Small intestine (tissue), 7 donors: ENCODE measurements around the gene MTMR10. TPM values are rescaled to one million over a fixed set of nuclear protein-coding genes. Genes with fewer than 3 reads are reported as not detected.

Experiments
- DNase-seq, 2 donors: peaks; one replicate each; pipeline versions ENCODE4 v3.0.0 to v3.0.0-alpha.2; 2013
- FAIRE-seq: peaks from 2 replicates; lab custom pipeline; 2012; peaks lifted over from hg19 to GRCh38; lab: Jason Lieb, UNC
- H3K27ac ChIP-seq, 3 donors: one replicate each; pipeline ENCODE4 v1.5.1; 2013; ENCODE audit warnings: low read length in 2 of 3, mild to moderate bottlenecking in 2 of 3, control low read depth in 1 of 3, inconsistent platforms in 1 of 3, low read depth in 1 of 3, moderate library complexity in 1 of 3
- H3K27me3 ChIP-seq, 3 donors: one replicate each; pipeline ENCODE4 v1.6.1; 2013; ENCODE audit warnings: low read length in 3 of 3, inconsistent platforms in 1 of 3; ENCODE audit not compliant: control insufficient read depth in 3 of 3, insufficient read depth in 3 of 3
- H3K36me3 ChIP-seq, 3 donors: one replicate each; pipeline ENCODE4 v1.6.1; 2013; ENCODE audit warnings: low read length in 3 of 3, inconsistent platforms in 1 of 3, low read depth in 1 of 3, mild to moderate bottlenecking in 1 of 3, moderate library complexity in 1 of 3; ENCODE audit not compliant: control insufficient read depth in 3 of 3, insufficient read depth in 2 of 3
- H3K4me1 ChIP-seq, 3 donors: one replicate each; pipeline ENCODE4 v1.6.1; 2013; ENCODE audit warnings: low read length in 2 of 3, inconsistent platforms in 1 of 3, low read depth in 1 of 3, mild to moderate bottlenecking in 1 of 3, moderate library complexity in 1 of 3; ENCODE audit not compliant: control insufficient read depth in 3 of 3, insufficient read depth in 2 of 3
- H3K4me3 ChIP-seq, 3 donors: one replicate each; pipeline ENCODE4 v1.5.1; 2013; ENCODE audit warnings: low read length in 3 of 3, control low read depth in 1 of 3, inconsistent platforms in 1 of 3, low read depth in 1 of 3, mild to moderate bottlenecking in 1 of 3, moderate library complexity in 1 of 3
- H3K9me3 ChIP-seq, 2 donors: one replicate each; pipeline ENCODE4 v1.6.1; 2013; ENCODE audit warnings: low read depth in 1 of 2, low read length in 1 of 2; ENCODE audit not compliant: control insufficient read depth in 2 of 2, insufficient read depth in 1 of 2
- WGBS, 3 donors: extraction: QIAGEN DNeasy Blood & Tissue Kit; methylation state at CpG; one replicate each; pipeline ENCODE4 v1.1.7; 2013; 5-methylcytosine and 5-hydroxymethylcytosine counted together
- polyA plus RNA-seq, 4 donors: library from polyadenylated mRNA; stranded (reverse) in 3 of 4; unstranded in 1 of 4; fragments of 200-250 nt in 3 of 4; fragments of 120-200 nt in 1 of 4; gene quantifications; one replicate each; pipeline versions ENCODE4 v1.2.1 to v1.2.3, GENCODE V29; 2013
- donor health status: healthy with polysubstance abuse.
- donor health status: control.
- donor health status: control.
- donor health status: Bipolar disorder and iron deficiency.
- donor health status: healthy.

MTMR10 gene
- polyA plus RNA-seq, 4 donors, result 11.0 to 26.8 (median 21.8) TPM

GRCh38 chr15:30940359-30940758, 51.1 kb downstream of the MTMR10 start:
- WGBS, 3 donors, result 52 to 80% (median 55%) methylated on average over 4 of the region's 4 CpGs

GRCh38 chr15:30939161-30939560, 52.3 kb downstream of the MTMR10 start:
- Histone ChIP-seq H3K9me3 (no peaks in the 10 kb centered on the region), H3K36me3 (peaks cover 16 to 46% (median 24%) of the 10 kb centered on the region in 3 donors), H3K4me3 (no peak overlapping the region), H3K27ac (no peak overlapping the region), H3K27me3 (no peaks in the 10 kb centered on the region), H3K4me1 (no peaks in the 10 kb centered on the region)
- FAIRE-seq (no peak), DNase-seq (no peak)
- WGBS, 3 donors, result 93 to 98% (median 96%) methylated on average over 7 of the region's 7 CpGs

More at GRCh38 chr15:30940359-30940758, 51.1 kb downstream of the MTMR10 start:
- H3K27me3 ChIP-seq, result no peaks in the 10 kb centered on the region
- H3K27ac ChIP-seq, result no peak overlapping the region
- peaks cover 16 to 47% (median 24%) of the 10 kb centered on the region in 3 donors for H3K36me3 ChIP-seq
- H3K4me1 ChIP-seq, result no peaks in the 10 kb centered on the region
- no peak for FAIRE-seq
- H3K9me3 ChIP-seq, result no peaks in the 10 kb centered on the region
- DNase-seq, result no peak
- H3K4me3 ChIP-seq, result no peak overlapping the region

- Histone ChIP-seq H3K27me3 (no peaks in the 10 kb centered on the region), H3K36me3 (peaks cover 2 to 37% (median 5%) of the 10 kb centered on the region in 3 donors), H3K27ac (no peak overlapping the region)
These were observed 58.1 kb downstream of the MTMR10 start for GRCh38 chr15:30933293-30933692.

GRCh38 chr15:30930422-30930821, 61.0 kb downstream of the MTMR10 start:
- DNase-seq (no peak), FAIRE-seq (no peak)
- Histone ChIP-seq H3K9me3 (no peaks in the 10 kb centered on the region), H3K27me3 (no peaks in the 10 kb centered on the region), H3K4me3 (no peak overlapping the region), H3K27ac (no peak overlapping the region), H3K36me3 (peaks cover 5 to 49% (median 17%) of the 10 kb centered on the region in 3 donors), H3K4me1 (no peaks in the 10 kb centered on the region)
- 90 to 99% (median 93%) methylated on average over 8 of the region's 8 CpGs for WGBS, 3 donors

More at GRCh38 chr15:30933293-30933692, 58.1 kb downstream of the MTMR10 start:
- FAIRE-seq (no peak), DNase-seq (no peak)
- Histone ChIP-seq H3K4me1 (no peaks in the 10 kb centered on the region), H3K9me3 (no peaks in the 10 kb centered on the region), H3K4me3 (no peak overlapping the region)

GRCh38 chr15:30929982-30930381, 61.4 kb downstream of the MTMR10 start:
- 95 to 99% (median 98%) methylated on average over 4 of the region's 4 CpGs for WGBS, 3 donors
- H3K27ac ChIP-seq, result no peak overlapping the region
- FAIRE-seq, result no peak
- no peak for DNase-seq
- H3K27me3 ChIP-seq, result no peaks in the 10 kb centered on the region
- H3K4me3 ChIP-seq, result no peak overlapping the region
- no peaks in the 10 kb centered on the region for H3K9me3 ChIP-seq
- no peaks in the 10 kb centered on the region for H3K4me1 ChIP-seq
- H3K36me3 ChIP-seq, result peaks cover 6 to 53% (median 17%) of the 10 kb centered on the region in 3 donors

- FAIRE-seq (no peak), DNase-seq (no peak)
- H3K36me3 ChIP-seq, result peaks cover 8 to 54% (median 14%) of the 10 kb centered on the region in 3 donors
- 89 to 91% (median 91%) methylated on average over 10 of the region's 10 CpGs for WGBS, 3 donors
- no peak overlapping the region for H3K4me3 ChIP-seq
- no peaks in the 10 kb centered on the region for H3K9me3 ChIP-seq
- no peaks in the 10 kb centered on the region for H3K27me3 ChIP-seq
- H3K27ac ChIP-seq, result no peak overlapping the region
- H3K4me1 ChIP-seq, result no peaks in the 10 kb centered on the region
These were observed 62.3 kb downstream of the MTMR10 start for GRCh38 chr15:30929064-30929669.

- peaks cover 8 to 58% (median 18%) of the 10 kb centered on the region in 3 donors for H3K36me3 ChIP-seq
- H3K9me3 ChIP-seq, result no peaks in the 10 kb centered on the region
- FAIRE-seq (no peak), DNase-seq (no peak)
- no peaks in the 10 kb centered on the region for H3K4me1 ChIP-seq
- H3K4me3 ChIP-seq, result no peak overlapping the region
- 87 to 91% (median 90%) methylated on average over 5 of the region's 5 CpGs for WGBS, 3 donors
- H3K27ac ChIP-seq, result no peak overlapping the region
- H3K27me3 ChIP-seq, result no peaks in the 10 kb centered on the region
These were observed 63.4 kb downstream of the MTMR10 start for GRCh38 chr15:30928076-30928475.

- no peak for DNase-seq
These were observed 64.2 kb downstream of the MTMR10 start for GRCh38 chr15:30927148-30927761.

More at GRCh38 chr15:30927148-30927761, 64.2 kb downstream of the MTMR10 start:
- 87 to 91% (median 89%) methylated on average over 7 of the region's 7 CpGs for WGBS, 3 donors
- Histone ChIP-seq H3K4me1 (no peaks in the 10 kb centered on the region), H3K27ac (no peak overlapping the region), H3K4me3 (no peak overlapping the region), H3K9me3 (no peaks in the 10 kb centered on the region), H3K27me3 (no peaks in the 10 kb centered on the region), H3K36me3 (peaks cover 8 to 64% (median 19%) of the 10 kb centered on the region in 3 donors)
- no peak for FAIRE-seq
